Common myeloid progenitor, CD34-positive (primary cell): ENCODE results near the gene GIT2.

Source experiments
- CTCF ChIA-PET: fragments of 350-600 bp; sonication (Branson Sonifier 250); formaldehyde crosslinking; loops from one replicate; lab custom pipeline; 2021; ENCODE audit warnings: antibody characterized with exemption; lab: Charles Lee
- POLR2A ChIA-PET: fragments of 350-600 bp; sonication (Branson Sonifier 250); formaldehyde crosslinking; loops from one replicate; lab custom pipeline; 2021; ENCODE audit warnings: antibody characterized with exemption; lab: Charles Lee
- DNase-seq, 3 donors: peaks; one replicate each; pipeline versions ENCODE4 v3.0.0 to v3.0.0-alpha.2; 2013
- H3K27ac ChIP-seq, 2 experiments: 1 replicate in 1 of 2; 2 replicates in 1 of 2; pipeline ENCODE4 v1.7.0; 2013; ENCODE audit warnings: inconsistent platforms in 2 of 2, low read length in 2 of 2, mild to moderate bottlenecking in 2 of 2, low read depth in 1 of 2, moderate library complexity in 1 of 2; ENCODE audit not compliant: severe bottlenecking in 2 of 2, insufficient read depth in 1 of 2, poor library complexity in 1 of 2
- H3K27me3 ChIP-seq, 5 experiments: replicated peaks in 2 of 5; 1 replicate in 3 of 5; 2 replicates in 2 of 5; pipeline versions ENCODE4 v1.6.1 to v1.7.0; 2013; ENCODE audit warnings: low read length in 4 of 5, mild to moderate bottlenecking in 2 of 5, moderate library complexity in 2 of 5, inconsistent platforms in 1 of 5; ENCODE audit not compliant: insufficient read depth in 5 of 5, control insufficient read depth in 4 of 5
- H3K36me3 ChIP-seq, 4 experiments: 1 replicate in 2 of 4; 2 replicates in 2 of 4; pipeline versions ENCODE4 v1.6.1 to v1.7.0; 2013; ENCODE audit warnings: low read length in 3 of 4, control low read depth in 1 of 4, mild to moderate bottlenecking in 1 of 4; ENCODE audit not compliant: control insufficient read depth in 4 of 4, insufficient read depth in 4 of 4
- H3K4me1 ChIP-seq, 4 experiments: 1 replicate in 3 of 4; 2 replicates in 1 of 4; pipeline versions ENCODE4 v1.6.1 to v1.7.1; 2013; ENCODE audit warnings: low read length in 3 of 4, mild to moderate bottlenecking in 3 of 4, control low read depth in 1 of 4, inconsistent platforms in 1 of 4, moderate library complexity in 1 of 4; ENCODE audit not compliant: control insufficient read depth in 4 of 4, insufficient read depth in 4 of 4; ENCODE audit errors: control extremely low read depth in 1 of 4
- H3K4me3 ChIP-seq, 7 experiments: 1 replicate in 4 of 7; 2 replicates in 3 of 7; pipeline versions ENCODE4 v1.5.1 to v1.7.0; 2013; ENCODE audit warnings: mild to moderate bottlenecking in 7 of 7, low read length in 6 of 7, moderate library complexity in 6 of 7, inconsistent platforms in 2 of 7, low read depth in 2 of 7, control low read depth in 1 of 7; ENCODE audit not compliant: insufficient read depth in 4 of 7, control insufficient read depth in 1 of 7; ENCODE audit errors: extremely low read depth in 1 of 7
- H3K9me3 ChIP-seq, 5 experiments: 1 replicate in 4 of 5; 2 replicates in 1 of 5; pipeline versions ENCODE4 v1.6.1 to v1.7.1; 2013; ENCODE audit warnings: low read length in 4 of 5, mild to moderate bottlenecking in 2 of 5, inconsistent platforms in 1 of 5, low read depth in 1 of 5, moderate library complexity in 1 of 5; ENCODE audit not compliant: control insufficient read depth in 4 of 5, insufficient read depth in 2 of 5; ENCODE audit errors: control extremely low read depth in 1 of 5
- WGBS: methylation state at CpG from one replicate; pipeline ENCODE4 v1.1.5; 2013; ENCODE audit not compliant: insufficient coverage; 5-methylcytosine and 5-hydroxymethylcytosine counted together

GIT2 gene

GRCh38 chr12:109961612-109962011 lies 34.6 kb downstream of the GIT2 start:
- Histone ChIP-seq H3K36me3 (peaks cover 24 to 85% (median 55%) of the 10 kb centered on the region in 4 experiments), H3K27ac (no peak overlapping the region), H3K27me3 (no peaks in the 10 kb centered on the region), H3K4me1 (no peaks in the 10 kb centered on the region), H3K4me3 (no peak overlapping the region), H3K9me3 (no peaks in the 10 kb centered on the region)
- POLR2A ChIA-PET: no interaction called here
- CTCF ChIA-PET: interaction anchor here (1.0 to 1.1 kb wide), 2 partner anchors 13 to 33 kb away, joined by 3 read pairs; no protein-coding TSS in a partner anchor
- WGBS: 97% methylated on average over 4 of the region's 6 CpGs
- DNase-seq: no peak

GRCh38 chr12:109961201-109961600 lies 35.0 kb downstream of the GIT2 start:
- Histone ChIP-seq H3K27me3 (no peaks in the 10 kb centered on the region), H3K4me1 (no peaks in the 10 kb centered on the region), H3K36me3 (peaks cover 24 to 85% (median 55%) of the 10 kb centered on the region in 4 experiments), H3K27ac (no peak overlapping the region), H3K9me3 (no peaks in the 10 kb centered on the region), H3K4me3 (no peak overlapping the region)
- DNase-seq: no peak
- CTCF ChIA-PET: interaction anchor here (1.1 kb wide), 1 partner anchor 13 kb away, joined by 3 read pairs; no protein-coding TSS in a partner anchor
- 92% methylated on average over 14 of the region's 14 CpGs for WGBS
- POLR2A ChIA-PET: no interaction called here

GRCh38 chr12:109959411-109960093 lies 36.6 kb downstream of the GIT2 start:
- ChIA-PET POLR2A (no interaction called here), CTCF (interaction anchor here (1.0 to 1.3 kb wide), 2 partner anchors 10 to 16 kb away, joined by 3 read pairs; no protein-coding TSS in a partner anchor)
- Histone ChIP-seq H3K27ac (no peak overlapping the region), H3K9me3 (no peaks in the 10 kb centered on the region), H3K27me3 (no peaks in the 10 kb centered on the region), H3K36me3 (peaks cover 24 to 80% (median 51%) of the 10 kb centered on the region in 4 experiments), H3K4me3 (no peak overlapping the region), H3K4me1 (no peaks in the 10 kb centered on the region)
- 94% methylated on average over 3 of the region's 8 CpGs for WGBS
- no peak for DNase-seq

- no peaks in the 10 kb centered on the region for H3K27me3 ChIP-seq
- H3K27ac ChIP-seq: no peak overlapping the region
- no peaks in the 10 kb centered on the region for H3K9me3 ChIP-seq
- ChIA-PET POLR2A (no interaction called here), CTCF (interaction anchor here (1.0 kb wide), 1 partner anchor 8 kb away, joined by 3 read pairs; no protein-coding TSS in a partner anchor)
- no peak overlapping the region for H3K4me3 ChIP-seq
- WGBS: 100% methylated on average over 6 of the region's 7 CpGs
- DNase-seq: no peak
- peaks cover 27 to 77% (median 51%) of the 10 kb centered on the region in 4 experiments for H3K36me3 ChIP-seq
- H3K4me1 ChIP-seq: no peaks in the 10 kb centered on the region
These were observed 37.8 kb downstream of the GIT2 start for GRCh38 chr12:109958374-109958773.

- Histone ChIP-seq H3K4me1 (peaks cover 0 to 3% (median 0%) of the 10 kb centered on the region in 4 experiments), H3K27me3 (no peaks in the 10 kb centered on the region), H3K4me3 (no peak overlapping the region), H3K9me3 (no peaks in the 10 kb centered on the region), H3K36me3 (peaks cover 28 to 81% (median 64%) of the 10 kb centered on the region in 4 experiments), H3K27ac (no peak overlapping the region)
- 93% methylated on average over 3 of the region's 5 CpGs for WGBS
- POLR2A ChIA-PET: interaction anchor here (0.5 kb wide), 1 partner anchor 14 kb away, joined by 3 read pairs; no protein-coding TSS in a partner anchor
- CTCF ChIA-PET: interaction anchor here (1.7 kb wide), 1 partner anchor 11 kb away, joined by 5 read pairs; no protein-coding TSS in a partner anchor
- no peak for DNase-seq
These were observed 42.5 kb downstream of the GIT2 start for GRCh38 chr12:109953656-109954055.

GRCh38 chr12:109952873-109953272 lies 43.3 kb downstream of the GIT2 start:
- Histone ChIP-seq H3K36me3 (peaks cover 32 to 81% (median 68%) of the 10 kb centered on the region in 4 experiments), H3K27ac (no peak overlapping the region), H3K4me1 (peaks cover 0 to 9% (median 6%) of the 10 kb centered on the region in 4 experiments), H3K9me3 (no peaks in the 10 kb centered on the region), H3K4me3 (no peak overlapping the region), H3K27me3 (no peaks in the 10 kb centered on the region)
- CTCF ChIA-PET: interaction anchor here (1.7 kb wide), 1 partner anchor 11 kb away, joined by 5 read pairs; no protein-coding TSS in a partner anchor
- DNase-seq: no peak
- 100% methylated on average over 3 of the region's 8 CpGs for WGBS
- POLR2A ChIA-PET: interaction anchor here (0.5 kb wide), 1 partner anchor 14 kb away, joined by 3 read pairs; no protein-coding TSS in a partner anchor
